ENCODE results near the gene VSIG10.

Gene VSIG10

DNA sequence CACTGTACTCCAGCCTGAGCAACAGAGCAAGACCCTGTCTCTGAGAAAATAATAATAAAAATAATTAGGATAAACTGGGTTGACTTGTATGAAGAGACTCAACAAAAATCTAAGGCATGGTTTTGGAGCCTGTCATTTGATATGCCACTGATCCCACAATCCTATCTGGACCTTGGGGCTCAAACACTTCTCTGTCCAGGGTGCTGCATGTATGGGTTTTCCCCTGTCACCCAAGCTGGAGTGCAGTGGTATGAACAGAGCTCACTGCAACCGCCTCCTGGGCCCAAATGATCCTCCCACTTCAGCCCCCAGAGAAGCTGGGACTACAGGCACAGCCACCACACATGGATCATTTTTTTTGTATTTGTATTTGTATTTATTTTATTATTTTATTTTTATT is 5.3 kb upstream of the VSIG10 start:
- no peak for DNase-seq (ENCODE audit: low spot score)
- TF ChIP-seq, protein P1, sequence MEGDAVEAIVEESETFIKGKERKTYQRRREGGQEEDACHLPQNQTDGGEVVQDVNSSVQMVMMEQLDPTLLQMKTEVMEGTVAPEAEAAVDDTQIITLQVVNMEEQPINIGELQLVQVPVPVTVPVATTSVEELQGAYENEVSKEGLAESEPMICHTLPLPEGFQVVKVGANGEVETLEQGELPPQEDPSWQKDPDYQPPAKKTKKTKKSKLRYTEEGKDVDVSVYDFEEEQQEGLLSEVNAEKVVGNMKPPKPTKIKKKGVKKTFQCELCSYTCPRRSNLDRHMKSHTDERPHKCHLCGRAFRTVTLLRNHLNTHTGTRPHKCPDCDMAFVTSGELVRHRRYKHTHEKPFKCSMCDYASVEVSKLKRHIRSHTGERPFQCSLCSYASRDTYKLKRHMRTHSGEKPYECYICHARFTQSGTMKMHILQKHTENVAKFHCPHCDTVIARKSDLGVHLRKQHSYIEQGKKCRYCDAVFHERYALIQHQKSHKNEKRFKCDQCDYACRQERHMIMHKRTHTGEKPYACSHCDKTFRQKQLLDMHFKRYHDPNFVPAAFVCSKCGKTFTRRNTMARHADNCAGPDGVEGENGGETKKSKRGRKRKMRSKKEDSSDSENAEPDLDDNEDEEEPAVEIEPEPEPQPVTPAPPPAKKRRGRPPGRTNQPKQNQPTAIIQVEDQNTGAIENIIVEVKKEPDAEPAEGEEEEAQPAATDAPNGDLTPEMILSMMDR (IDR thresholded peaks at IDR 0.05; ENCODE audit: borderline replicate concordance, control extremely low read depth, extremely low read depth, insufficient read depth, missing control alignments), result no peak
- in situ Hi-C loops (cut with MboI; ENCODE audit: low sequenced_read_pairs, unreplicated experiment), result no loop called here

DNA sequence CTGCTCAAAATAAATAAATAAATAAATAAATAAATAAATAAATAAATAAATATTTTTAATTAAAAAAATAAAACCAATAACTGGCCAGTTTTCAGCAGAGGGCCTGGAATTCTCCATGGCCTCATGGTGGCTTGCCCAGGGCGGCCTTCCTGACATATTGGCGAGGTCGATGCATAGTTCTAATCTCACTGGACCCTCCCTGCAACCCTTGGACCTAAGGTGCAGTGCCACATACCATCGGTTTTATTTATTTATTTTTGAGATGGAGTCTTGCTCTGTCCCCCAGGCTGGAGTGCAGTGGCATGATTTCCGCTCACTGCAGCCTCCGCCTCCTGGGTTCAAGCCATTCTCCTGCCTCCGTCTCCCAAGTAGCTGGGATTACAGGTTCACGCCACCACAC is 3.9 kb upstream of the VSIG10 start:
- TF ChIP-seq, protein P1 (IDR thresholded peaks at IDR 0.05; ENCODE audit: borderline replicate concordance, control extremely low read depth, extremely low read depth, insufficient read depth, missing control alignments), result no peak

DNA sequence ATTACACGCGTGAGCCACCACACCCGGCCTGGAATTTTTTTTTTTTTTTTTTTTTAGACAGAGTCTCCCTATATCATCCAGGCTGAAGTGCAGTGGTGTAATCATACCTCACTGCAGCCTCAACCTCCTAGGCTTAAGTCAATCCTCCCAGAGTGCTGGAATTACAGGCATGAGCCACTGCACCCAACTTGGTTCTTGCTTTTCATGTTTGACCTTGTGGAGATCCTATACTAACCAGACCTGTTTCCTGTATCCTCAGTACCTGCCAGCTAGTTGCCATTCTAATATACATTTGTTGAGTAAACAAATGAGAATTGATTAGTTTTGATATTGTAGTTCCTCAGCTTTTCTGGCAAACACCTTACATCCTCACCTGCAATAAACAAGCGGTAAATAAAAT is 3.2 kb upstream of the VSIG10 start:
- TF ChIP-seq, protein P1 (IDR thresholded peaks at IDR 0.05; ENCODE audit: borderline replicate concordance, control extremely low read depth, extremely low read depth, insufficient read depth, missing control alignments), result no peak
- in situ Hi-C loops (cut with MboI; ENCODE audit: low sequenced_read_pairs, unreplicated experiment), result no loop called here
- no peak for DNase-seq (ENCODE audit: low spot score)

More for the DNA sequence above, 3.9 kb upstream of the VSIG10 start:
- in situ Hi-C loops (cut with MboI; ENCODE audit: low sequenced_read_pairs, unreplicated experiment), result no loop called here
- DNase-seq (ENCODE audit: low spot score), result no peak

DNA sequence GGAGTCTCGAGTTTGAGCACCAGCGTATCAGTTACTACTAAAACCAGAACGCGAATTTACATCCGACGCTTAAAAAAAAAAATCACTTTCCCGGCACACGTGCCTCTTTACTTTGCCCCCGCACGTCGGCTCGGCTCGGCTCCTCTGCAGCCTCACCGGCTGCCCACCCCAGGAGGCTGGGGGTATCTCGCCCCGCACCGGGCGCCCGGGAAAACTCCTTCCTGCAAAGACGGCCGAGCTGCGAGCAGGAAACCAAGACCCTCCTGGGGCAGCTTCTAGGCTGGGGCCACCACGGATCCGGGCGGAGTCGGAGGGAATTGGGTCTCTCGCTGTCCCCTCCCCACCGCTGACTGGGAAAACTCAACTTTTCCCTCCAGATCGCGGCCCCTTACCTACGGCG is 610 bp downstream of the VSIG10 start:
- in situ Hi-C loops (cut with MboI; ENCODE audit: low sequenced_read_pairs, unreplicated experiment), result no loop called here
- TF ChIP-seq, protein P1 (IDR thresholded peaks at IDR 0.05; ENCODE audit: borderline replicate concordance, control extremely low read depth, extremely low read depth, insufficient read depth, missing control alignments), result no peak
- peak; percentile 49 for DNase-seq (ENCODE audit: low spot score)

DNA sequence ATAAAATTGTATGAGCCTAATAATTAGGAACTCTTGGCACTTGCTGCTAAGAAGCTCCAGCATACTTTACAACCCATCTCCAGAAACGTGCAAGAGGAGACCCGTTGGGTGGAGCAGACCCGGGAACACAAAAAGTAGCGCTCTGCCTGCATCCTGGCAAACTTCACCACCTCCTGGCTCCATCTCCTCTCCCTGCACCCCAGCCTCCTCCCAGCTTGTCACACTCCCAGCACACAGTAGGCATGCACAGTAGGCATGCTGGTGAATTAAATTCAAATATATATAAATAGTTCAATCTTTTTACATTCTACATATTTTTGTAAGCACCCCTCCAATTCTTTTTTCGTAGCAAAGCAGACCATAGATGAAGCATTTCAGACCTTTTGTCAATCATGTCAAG is 1.2 kb downstream of the VSIG10 start:
- in situ Hi-C loops (cut with MboI; ENCODE audit: low sequenced_read_pairs, unreplicated experiment), result no loop called here
- DNase-seq (ENCODE audit: low spot score), result no peak
- TF ChIP-seq, protein P1 (IDR thresholded peaks at IDR 0.05; ENCODE audit: borderline replicate concordance, control extremely low read depth, extremely low read depth, insufficient read depth, missing control alignments), result no peak

DNA sequence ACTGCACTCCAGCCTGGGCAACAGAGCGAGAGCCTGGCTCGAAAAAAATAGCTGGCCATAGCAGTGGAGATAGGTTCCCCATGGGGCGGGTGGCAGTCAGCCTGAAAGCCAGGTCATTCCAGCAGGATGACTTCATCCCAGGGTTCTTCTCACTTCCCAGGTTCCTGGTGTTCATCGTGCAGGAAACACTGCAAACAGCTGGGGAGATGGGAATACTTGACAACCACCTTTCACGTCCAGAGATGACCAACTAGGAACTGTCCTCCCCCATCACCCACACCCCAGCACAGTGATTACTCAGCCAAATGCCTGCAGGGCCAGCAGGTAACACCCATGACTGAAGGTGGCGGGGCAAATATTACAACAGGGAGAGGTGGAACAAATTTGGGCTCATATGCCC is 1.7 kb downstream of the VSIG10 start:
- DNase-seq (ENCODE audit: low spot score), result no peak
- in situ Hi-C loops (cut with MboI; ENCODE audit: low sequenced_read_pairs, unreplicated experiment), result no loop called here
- TF ChIP-seq, protein P1 (IDR thresholded peaks at IDR 0.05; ENCODE audit: borderline replicate concordance, control extremely low read depth, extremely low read depth, insufficient read depth, missing control alignments), result no peak

DNA sequence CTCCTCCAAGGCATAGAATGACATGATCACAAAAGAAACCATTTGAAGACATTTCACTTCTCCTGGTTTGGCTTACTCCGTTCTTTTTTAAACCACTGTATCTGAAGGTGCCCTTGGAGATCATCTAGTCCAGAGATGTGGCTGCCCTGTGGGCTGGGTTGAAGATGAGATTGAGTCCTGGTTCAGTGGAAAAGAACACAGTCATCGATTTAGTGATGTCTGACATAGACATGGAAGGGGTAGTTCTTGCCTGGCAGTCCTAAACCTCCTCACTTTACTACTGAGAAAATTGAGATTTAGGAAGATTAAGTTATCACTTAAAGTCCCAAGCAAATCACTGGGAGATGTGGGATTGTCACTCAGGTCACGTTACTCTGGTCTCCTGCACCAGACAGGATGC is 2.8 kb downstream of the VSIG10 start:
- TF ChIP-seq, protein P1 (IDR thresholded peaks at IDR 0.05; ENCODE audit: borderline replicate concordance, control extremely low read depth, extremely low read depth, insufficient read depth, missing control alignments), result no peak
- no peak for DNase-seq (ENCODE audit: low spot score)
- in situ Hi-C loops (cut with MboI; ENCODE audit: low sequenced_read_pairs, unreplicated experiment), result no loop called here

Measured in GM13976 (cell line).